HG03342 (cell line): ENCODE measurements around the gene TVP23A.
A peak's percentile ranks its signal among the peaks of the same experiment; 100 is the strongest.
"Not testable (repeated sequence)": the region's sequence is repeated elsewhere in the genome, so short reads cannot be mapped to it uniquely, and the experiment has no call there.

ENCODE experiments used
- ATAC-seq: cut with Tn5 transposase; IDR thresholded peaks from one replicate; pipeline ENCODE4 v1.9.1; 2021; ENCODE audit warnings: mild to moderate bottlenecking, moderate library complexity; ENCODE audit not compliant: unreplicated experiment

TVP23A gene

DNA sequence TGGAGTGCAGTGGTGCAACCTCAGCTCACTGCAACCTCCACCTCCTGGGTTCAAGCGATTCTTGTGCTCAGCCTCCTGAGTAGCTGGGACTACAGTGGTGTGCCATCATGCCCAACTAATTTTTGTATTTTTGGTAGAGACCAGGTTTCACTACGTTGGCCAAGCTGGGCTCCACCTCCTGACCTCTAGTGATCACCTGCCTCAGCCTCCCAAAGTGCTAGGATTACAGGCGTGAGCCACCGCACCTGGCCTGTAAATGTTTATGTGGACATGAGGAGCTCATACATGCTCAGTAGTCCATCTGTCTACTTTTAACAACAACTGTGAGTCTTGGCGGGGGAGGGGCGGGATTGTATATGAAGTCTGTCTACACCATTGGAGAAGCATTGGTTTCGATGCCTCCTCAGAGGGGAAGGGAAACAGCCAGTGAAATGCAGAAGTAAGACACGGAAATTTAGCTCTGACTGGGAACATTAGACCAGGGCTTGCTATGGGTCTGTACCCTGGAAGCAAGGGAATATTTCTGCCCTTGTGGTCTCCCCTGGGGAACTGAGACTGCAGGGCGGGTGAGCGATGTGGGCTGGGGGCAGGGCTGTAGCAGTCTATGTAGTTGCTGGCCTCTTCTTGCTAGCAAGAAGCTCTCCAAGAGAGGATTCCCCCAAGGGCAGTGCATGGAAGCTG, 65.6 kb downstream of the TVP23A start:
- peak; percentile 53 for ATAC-seq

DNA sequence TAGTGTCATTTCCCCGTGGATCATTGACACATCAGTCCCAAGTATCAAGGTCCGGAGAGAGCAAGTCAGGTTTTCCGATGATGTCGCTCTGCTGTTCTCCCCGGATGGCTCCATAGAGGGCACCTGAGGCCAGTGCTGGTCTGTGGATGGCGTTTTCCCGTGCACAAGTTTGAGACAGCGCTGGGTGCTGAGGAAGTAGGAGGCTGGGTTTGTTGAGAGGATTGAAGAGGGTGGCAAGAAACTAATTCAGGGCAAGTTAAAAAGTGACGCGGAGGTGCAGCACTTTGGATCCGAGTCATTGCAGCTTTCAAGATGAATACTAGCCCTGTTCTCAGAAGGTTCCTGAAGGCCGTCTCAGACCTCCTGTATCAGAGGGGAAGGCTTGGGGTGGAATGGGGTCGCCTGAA, 67.3 kb downstream of the TVP23A start:
- ATAC-seq, result no peak

DNA sequence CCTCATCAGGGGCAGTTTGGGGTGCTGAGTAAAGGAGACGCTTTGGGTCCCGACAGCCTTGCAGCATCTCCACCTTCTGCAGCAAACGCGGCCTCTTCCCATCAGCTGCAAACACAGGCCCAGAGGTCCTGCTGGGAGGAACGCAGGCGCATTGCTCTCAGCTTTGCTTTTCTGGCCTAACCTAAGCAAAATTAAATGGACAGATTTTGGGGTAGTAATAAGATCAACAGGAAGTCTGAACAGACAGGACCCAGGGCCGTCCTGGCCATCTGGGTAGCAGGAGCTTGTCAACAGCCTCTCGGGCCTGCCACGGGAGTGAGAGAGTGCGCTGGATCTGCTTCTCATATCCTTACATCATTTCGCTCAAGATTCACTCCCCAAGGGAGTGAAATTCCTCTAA, 67.8 kb downstream of the TVP23A start:
- no peak for ATAC-seq

DNA sequence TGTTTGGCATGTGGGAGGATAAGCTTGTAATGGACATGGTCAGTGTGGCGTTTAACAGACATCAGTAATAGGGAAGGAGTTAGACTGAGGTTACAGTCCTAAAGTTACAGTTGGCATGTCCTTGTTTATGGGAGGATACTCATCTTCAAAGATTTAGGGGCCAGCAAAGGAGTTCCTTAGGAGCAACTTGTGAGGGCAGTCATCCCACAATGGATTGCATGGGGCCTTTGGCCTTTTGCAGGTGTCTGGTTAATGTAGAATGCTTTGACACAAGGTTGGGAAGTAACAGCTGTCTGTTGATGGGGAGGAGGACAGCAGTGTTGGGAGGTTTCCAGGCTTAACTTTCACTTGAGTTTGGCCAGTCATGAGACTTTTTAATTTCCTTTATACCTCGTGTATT, 72.8 kb downstream of the TVP23A start:
- no peak for ATAC-seq

DNA sequence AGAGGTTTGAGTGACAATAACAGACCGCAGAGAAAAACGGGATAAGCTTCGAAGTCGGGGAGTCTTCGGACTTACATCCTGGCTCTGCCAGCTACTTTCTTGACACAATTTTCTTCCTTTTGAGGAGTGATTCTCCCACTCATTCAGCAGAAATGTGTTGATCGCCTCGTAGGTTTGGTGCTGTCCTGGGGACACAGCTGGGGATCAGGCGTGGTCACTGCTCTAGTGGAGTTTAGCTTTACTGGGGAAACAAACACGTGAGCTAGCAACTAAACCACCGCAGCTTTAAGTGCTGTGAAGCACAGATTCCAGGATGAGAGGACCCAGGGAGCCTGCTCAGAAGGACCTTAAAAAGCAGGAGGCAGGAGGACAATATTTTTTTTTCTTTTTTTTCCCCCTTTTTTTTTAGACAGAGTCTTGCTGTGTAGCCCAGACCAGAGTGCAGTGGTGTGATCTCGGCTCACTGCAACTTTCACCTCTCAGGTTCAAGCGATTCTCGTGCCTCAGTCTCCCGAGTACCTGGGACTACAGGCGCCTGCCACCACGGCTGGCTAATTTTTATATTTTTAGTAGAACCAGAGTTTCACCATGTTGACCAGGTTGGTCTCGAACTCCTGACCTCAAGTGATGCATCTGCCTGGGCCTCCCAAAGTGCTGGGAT, 74.1 kb downstream of the TVP23A start:
- ATAC-seq, result no peak

DNA sequence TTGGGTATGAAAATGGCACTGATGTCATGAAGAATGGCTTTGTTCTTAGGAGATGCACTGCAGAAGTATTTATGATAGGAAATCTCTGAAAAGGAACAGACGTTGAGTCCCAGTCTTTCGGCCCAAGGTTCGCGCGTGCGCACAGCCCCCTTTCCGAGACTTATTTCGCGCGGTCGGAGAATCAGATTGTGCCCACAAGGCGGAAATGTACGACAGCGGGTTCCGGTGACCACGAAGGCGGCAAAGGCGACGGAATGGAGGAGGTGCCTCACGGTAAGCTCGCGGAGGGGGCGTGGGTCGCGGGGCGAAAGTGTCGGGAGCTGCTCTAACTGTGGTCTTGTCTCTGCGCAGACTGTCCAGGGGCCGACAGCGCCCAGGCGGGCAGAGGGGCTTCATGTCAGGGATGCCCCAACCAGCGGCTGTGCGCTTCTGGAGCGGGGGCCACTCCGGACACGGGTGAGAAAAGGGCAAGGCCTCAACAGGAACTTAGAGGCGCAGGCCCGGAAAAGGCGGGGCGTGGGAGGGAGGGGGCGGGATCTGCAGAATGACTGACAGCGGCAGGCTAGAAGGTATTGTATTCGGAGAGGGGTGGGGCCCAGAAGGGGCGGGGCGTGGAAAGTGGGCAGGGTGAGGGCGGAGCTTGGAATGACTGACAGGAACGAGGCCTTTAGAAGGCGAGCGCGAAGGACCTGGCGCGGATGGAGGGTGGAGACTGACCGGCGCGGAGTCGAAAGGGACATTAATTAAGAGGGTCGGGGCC, 74.8 kb downstream of the TVP23A start, which contains the start of gene NUBP1:
TSS of gene NUBP1 (plus strand) at position 233 of the 760 bp plus-strand sequence. CDS start at position 255, 22 bp downstream.
- ATAC-seq, result peak; percentile 79

DNA sequence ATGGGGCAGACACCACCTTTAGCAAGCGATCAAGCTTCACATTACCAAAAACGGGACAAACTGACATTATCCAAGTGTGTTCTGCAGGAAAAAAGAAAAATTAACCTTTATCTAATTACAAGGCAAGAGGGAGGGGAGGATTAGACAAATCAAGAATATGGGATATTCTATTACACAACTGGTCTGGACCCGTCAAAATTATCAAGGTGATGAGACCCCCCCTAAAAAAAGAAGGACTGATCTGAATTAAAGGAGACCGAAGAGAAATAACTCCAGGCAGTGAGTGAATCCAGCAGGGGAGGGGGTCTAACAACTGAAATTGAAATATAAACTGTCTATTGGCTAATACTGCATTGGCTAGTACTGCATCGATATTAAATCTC, 75.4 kb downstream of the TVP23A start:
- ATAC-seq, result no peak

DNA sequence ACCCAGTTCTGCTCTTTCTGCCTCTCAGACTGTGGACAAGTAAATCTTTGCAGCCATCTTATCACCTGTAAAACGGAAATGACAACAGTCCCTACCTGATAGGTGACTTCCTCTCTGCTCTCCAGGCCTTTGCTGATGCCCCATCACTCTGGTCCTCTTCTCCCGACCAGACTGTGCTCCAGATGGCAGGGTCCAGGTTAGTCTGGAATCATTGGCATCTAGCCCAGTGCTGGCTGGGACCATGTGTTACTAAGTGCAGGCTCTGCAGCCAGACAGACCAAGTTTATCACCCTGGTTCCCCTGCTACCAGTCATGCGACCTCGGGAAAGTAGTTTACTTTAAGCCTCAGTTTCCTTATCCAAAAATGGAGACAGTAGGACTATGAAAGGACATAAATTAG, 76.8 kb downstream of the TVP23A start:
- no peak for ATAC-seq

DNA sequence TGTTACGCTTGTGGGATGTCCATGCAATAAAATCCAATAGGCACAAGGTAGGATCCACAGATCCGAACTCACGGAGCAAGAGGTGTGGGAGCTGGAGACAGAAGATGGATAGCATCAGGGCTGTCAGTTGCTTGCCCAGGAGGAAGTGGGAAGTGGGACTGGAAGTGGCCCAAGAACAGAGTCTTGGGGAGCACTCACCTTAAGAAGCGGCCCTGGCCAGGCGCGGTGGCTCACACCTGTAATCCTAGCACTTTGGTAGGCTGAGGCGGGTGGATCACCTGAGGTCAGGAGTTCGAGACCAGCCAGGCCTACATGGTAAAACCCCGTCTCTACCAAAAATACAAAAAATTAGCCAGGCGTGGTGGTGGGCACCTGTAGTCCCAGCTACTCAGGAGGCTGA, 77.3 kb downstream of the TVP23A start:
- ATAC-seq, result not testable (repeated sequence)

DNA sequence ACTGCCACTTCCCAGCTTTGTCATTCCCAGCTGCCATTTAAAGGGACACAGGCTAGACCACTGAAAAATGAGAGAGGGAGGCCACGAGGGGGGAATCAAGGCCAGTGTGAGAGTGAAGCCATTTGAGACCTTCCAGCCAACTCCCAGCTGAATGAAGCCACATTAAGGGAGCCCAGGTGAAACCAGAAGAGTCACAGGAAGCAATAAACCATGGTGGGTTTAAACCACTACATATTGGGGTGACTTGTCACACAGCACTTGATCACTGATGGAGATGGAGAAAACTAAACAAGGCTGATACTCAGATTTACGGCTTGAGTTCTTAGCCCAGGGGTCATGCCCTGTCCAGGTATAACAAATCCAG, 77.8 kb downstream of the TVP23A start:
- ATAC-seq, result no peak

DNA sequence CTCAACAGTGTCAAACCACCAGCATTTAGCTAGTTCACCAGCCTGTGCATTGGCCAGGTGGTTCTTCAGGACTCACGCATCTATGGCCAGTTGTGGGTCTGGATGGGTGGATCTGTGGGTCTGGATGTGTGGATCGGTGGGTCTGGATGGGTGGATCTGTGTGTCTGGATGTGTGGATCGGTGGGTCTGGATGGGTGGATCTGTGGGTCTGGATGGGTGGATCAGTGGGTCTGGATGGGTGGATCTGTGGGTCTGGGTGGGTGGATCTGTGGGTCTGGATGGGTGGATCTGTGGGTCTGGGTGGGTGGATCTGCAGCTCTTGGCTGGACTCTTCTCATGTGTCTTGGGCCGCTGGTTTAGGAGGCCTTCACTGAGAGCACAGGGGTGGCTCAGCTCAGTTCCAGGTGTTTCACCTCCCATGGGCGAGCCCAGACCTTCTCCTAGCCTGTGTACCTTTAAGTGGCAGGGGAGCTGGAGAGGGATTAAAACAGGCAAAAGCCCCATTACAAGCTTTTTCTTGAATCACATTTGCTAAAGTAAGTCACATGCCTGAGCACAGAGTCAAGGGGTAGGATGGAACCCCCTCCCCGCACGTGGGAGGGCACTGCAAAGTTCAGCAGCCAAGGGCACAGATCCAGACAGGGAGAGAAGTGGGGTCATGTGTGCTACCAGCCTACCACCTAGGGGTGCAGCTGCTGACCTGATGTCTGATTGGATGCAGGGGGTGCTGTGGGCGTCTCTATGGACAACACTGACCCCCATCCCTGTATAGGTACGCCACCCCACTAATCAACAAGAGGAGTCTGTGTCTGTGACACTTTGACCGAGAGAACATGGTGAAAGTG, 78.4 kb downstream of the TVP23A start:
- ATAC-seq, result no peak

DNA sequence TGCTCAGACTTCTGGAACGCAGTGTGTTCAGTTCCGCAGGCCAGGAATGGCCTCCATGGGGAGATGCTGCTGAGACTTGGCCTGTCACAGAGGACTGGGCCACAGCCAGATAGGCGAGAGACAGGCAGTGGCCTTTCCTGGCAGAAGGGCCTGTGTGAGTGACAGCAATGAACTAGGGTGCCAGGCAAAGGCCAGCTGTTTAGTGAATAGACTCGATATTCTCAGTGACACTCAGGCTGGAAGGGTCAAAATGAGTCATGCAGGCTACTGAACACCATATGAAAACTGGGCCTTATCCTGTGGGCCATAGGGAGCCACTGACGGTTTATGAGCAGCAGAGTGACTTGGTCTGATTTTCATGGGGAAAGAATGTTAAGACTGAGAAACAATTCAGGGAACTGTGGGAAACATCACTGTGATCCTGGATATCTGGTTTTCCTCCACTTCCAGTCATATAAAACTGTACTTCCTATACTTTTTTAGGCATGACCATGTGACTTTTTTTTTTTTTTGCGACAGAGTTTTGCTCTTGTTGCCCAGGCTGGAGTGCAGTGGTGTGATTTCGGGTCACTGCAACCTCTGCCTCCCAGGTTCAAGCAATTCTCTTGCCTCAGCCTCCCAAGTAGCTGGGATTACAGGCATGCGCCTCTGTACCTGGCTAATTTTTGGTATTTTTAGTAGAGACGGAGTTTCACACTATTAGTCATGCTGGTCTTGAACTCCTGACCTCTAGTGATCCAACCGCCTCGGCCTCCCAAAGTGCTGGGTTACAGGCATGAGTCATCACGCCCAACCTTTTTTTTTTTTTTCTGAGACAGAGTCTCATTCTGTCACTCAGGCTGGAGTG, 80.1 kb downstream of the TVP23A start:
- peak; percentile 60 for ATAC-seq

DNA sequence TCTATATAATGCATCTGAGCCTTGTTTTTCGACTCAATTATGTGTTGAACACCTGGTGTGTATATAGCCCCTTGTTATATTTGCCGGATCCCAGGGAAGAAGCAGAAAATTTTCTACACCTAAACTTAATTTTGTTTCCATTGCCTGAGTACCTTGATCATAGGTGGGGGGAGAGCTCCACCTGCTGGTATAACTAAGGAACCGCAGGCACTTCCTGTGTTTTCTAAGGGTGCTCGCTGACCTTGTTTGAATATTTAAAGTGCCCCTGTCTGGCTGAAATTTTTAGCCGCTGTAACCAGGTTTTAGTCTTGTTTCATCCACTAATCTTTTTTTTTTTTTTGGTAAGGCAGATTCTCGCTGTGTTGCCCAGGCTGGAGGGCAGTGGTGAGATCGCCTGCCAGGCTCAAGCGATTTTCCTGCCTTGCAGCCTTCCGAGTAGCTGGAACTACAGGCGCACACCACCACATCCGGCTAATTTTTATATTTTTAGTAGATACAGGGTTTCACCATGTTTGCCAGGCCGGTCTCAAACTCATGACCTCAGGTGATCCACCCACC, 81.4 kb downstream of the TVP23A start:
- peak; percentile 40 for ATAC-seq

DNA sequence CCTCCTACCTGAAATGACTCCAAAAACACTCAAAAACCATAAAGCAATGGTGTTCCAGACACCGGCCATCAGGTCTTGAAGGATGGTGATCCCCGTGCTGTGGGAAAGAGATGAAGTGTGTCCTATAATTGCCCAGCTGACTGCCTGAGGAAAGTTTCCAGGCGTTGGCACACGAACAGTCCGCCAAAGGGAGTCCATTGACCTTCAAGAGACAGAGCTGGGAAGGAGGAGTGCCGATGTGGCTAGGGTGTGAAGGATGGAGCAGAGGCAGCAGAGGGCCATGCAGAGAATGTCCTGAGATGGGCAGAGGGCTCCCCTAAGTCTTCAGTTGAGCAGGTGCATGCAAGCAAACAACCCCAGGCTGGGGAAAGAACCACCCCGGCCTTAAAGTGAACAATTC, 86.8 kb downstream of the TVP23A start:
- ATAC-seq, result no peak

DNA sequence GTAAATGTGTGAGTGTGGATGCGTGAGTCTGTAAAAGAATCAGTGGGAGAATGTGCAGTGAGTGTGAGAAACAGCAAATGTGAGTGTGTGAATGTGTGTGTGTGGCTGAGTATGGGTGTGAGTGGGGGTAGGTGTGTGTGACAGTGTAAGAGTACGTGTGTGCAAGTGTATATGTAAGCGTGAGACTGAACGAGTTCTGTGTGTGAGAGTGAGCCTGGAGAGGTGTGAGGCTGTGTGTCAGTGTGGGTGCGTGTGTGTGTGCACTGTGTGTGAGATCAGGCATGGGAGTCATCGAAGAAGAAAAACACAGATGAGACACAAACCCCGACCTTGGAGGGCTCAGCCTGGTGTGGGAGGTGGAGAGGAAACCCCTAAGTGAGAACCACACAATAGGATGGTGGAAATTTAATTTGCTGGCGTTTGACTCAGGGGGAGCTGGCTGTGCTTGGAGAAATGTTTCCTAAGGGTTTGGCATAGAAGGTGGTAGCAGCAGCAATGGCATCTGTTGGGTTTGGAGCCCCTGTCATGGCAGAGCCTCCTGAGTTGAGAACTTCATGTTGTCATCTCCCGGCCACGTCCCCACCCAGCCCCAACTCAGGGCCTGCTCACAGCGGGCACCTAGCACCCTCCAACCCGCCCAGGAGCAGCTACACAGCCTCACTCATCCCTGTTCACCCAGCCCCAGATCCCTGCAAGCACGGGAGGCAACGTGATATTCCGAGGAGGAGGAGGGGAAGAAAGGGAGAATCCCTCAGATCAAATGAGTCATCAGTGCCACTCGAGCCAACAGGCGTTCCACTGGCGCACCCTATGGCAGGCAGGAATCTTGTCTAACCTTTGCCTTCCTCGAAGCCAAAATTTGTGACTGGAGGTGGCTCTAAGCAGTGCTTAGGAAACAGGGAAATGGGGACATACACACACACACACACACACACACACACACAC, 89.2 kb downstream of the TVP23A start:
- ATAC-seq, result no peak

DNA sequence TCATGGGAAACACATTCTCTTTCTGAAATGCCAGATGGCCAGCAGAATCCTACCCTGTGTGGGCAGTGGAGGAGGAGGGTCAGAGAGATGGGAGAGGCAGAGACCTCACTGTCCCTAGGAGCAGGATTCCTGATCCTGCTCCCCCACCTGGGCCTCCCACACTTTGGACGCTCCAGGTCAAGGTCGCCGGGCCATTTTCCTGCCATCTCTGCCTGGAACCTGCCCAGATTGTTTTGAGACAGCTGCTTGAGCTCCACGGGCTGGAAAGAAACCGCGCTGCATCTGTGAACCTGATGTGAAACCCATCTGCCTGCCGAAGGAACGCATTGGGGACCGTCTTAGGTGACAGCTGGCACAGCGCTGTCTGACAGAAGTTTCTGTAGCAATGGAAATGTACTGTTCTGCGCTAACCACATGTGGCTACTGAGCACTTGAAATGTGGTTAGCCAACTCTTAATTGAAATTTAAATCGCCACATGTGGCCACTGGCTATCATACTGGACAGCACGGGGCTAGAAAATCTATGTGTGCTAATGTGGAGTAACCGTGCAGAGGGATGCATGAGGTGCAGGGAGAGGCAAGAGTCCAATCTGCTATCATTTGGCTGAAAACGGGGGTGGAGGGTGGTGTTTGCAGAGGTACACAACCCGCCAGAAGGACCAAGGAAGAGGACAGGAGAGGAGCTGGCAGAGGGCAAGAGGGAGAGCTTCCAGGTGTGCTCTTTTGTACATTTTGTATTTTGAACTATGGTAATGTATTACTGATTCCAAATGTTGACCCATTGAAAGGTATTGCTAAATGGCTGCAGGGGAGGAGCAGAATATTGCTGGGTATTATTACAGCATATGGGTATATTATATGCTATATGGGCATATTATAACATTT, 90.3 kb downstream of the TVP23A start:
- no peak for ATAC-seq
